NCI-H526 (cell line): ENCODE measurements around the gene SPAG9.
A peak's percentile ranks its signal among the peaks of the same experiment; 100 is the strongest.

Experiments used
- DNase-seq, 2 experiments: peaks; one replicate each; lab custom pipeline; 2025; lab: John Stamatoyannopoulos, UW

Gene SPAG9

DNA sequence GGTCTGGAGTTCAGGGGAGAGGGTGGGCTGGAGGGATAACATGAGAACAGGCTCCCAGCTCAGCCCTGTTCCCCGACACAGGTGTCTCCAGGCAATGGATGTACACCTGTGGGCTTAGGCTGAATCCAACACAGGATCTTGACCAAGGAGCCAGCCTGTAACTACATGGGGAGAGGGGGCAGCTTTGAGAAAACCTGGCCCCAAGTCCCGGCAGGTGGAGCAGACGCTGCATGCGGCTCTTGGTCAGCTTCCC, 181.2 kb downstream of the SPAG9 start:
- DNase-seq: no peak

DNA sequence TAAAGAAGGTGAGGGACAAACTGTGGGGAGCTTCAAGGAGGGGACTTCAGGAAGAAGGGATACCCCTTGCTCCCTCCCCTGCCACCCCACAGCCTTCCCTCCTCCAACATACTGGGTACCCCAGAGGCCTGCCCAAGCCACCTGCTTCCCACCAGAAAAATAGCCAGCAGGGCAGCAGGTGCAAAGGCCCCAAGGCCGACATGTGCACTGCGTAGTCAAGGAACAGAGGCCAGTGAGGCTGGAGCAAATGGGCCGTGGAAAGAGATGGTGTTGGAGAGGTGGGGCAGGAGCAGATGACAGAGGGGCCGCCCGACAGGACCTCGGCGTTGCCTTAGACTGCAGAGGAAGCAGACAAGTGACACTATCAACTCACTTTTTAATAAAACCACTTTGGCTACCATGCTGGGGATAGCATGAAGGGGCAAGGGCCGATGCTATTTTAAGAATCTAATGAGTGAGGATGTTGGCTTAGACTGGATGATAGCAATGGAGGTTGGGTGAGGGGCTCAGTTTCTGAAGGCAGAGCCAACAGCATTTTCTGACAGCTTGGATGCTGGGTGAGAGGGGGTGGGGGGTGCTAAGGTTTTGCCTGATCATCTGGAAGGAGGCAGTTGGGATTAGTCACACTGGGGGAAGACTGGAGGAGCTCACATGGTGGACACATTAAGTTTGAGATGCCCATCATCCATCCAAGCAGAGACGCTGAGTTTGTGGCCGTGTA, 181.7 kb downstream of the SPAG9 start:
- DNase-seq: no peak

DNA sequence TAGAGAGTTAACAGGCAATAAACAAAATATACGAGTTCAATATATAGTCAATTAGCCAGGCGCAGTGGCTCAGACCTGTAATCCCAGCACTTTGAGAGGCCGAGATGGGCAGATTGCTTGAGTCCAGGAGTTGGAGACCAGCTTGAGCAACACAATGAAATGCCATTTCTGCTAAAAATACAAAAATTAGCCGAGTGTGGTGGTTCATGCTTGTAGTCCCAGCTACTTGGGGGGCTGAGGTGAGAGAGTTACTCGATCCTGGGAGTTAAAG, 184.7 kb downstream of the SPAG9 start:
- DNase-seq: no peak

DNA sequence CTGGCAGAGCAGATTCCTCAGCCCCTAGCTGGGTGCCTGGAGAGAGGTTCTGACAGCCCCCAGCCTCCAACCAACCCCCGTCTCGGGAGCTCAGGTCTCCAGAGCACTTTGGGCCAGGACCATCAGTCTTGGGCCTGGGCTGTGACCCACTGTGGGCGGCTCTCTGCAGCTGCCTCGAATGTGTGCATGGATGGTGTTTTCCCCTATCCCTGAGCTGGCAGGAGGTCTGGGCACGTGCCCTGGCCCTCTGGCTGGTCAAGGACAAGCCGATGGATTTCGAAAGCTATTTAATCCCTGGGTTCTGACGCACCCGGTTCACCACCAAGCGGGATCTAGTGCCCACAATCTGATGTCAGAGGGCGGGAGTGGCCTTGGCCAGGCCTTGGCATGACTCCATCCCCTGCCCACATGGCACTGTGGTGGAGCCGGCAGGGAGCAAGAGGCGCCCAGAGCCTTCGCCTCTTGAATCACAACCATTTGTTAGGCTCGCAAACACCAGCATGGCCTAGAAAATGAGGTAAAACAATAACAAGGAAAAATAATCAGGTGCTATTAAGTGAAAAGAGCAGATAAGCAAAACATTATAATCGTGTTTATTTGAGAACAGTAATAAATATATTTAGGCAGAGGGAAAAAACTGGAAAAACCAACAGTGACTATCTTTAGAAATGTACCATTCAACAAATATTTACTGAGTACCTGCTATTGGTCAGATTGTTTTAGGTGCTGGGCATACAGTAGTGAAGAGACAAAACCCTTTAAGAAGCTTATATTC, 185.3 kb downstream of the SPAG9 start:
- DNase-seq: no peak

DNA sequence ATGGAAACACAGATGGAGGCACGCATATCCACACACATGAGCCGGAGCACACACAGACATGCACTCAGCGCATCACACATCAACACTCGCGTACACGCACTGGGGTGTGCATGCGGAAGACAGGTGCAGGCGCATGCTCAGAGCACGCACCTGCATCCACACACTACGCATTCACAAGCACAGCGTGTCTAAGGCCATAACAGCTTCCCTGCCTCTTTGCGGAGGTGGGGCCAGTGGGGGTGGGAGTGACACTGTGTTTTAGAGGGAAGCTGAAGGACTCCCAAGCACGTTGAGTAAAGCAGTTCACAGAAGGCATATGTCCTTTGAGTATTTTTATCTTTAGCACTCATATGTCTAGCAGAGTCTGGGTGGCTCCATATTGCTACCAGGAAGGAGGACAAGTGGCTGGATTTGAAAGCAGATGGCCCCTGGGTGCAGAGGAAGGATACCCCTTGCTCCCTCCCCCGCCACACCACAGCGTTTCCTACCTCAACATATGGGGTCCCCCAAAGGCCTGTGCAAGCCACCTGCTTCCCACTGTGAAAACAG, 185.9 kb downstream of the SPAG9 start:
- no peak for DNase-seq

DNA sequence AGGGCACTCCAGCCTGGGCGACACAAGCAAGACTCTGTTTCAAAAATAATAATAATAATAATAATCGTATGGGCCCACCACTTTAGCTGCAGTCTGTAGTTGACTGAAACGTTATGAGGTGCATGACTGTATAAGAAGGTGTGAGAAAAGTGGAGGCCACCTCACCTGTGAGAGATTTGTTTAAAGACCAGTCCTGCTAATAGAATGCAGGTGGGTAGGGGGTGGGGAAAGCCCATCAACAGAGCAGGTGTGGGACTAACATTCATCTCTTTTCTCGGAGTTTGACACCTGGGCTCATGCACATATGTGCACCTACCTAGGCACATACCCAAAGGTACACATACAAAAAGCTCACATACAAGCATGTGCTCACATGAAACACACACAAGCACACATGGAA, 186.5 kb downstream of the SPAG9 start:
- no peak for DNase-seq

DNA sequence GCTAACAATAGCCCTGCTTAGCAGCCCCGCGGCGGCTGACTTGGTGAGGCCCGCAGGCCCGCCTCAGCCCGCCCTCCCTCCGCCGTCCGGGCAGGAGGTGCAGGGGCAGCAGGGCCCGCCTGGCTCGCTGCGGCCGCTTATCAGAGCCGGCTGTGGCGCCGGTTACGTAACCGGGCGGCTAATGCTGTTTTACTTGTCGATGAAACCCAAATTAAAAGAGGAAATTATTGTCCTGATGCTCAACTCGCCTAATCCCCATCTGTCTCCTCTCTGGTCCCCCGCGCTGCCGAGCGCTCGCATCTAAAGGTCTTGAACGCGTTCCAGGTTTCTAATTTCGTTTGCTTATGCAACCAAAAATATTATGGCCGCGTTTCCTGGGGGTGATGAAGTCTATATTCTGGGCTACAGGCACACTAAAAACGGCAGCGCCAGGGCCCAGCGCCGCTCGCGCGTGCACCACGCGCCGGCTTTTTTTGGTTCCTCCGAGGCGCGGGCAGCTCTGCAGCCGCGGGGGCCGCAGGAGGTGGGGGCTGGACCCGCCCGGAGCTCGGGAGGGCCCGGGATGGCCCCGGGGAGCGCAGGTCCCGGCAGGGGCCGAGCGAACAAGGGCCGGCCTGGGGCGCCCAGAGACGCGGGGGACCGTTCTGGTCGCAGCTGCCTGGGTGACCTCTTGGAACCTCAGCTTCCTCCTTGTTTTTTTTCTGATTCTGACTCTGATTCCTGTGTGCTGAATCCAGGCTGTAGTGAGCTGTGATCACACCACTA, 189.3 kb downstream of the SPAG9 start:
- DNase-seq: peak; percentile 69 to 96

DNA sequence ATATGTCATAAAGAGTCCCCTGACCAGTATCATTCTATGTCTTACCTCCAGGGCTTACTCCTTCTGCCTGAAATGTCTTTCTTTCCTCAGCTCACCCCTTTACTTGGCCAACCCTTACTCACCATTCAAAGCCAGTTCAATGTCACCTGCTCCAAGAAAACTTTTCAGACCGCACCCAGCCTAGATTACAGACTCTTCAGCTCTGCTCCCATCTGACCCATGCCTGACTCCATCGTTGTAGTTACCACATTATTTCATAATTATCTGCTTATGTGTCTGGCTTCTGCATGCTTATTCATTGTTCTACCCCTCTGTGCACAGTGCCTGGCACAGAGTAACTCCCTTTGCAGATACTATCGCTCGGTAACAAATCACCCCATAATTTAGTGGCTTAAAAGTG, 192.0 kb downstream of the SPAG9 start:
- no peak for DNase-seq

DNA sequence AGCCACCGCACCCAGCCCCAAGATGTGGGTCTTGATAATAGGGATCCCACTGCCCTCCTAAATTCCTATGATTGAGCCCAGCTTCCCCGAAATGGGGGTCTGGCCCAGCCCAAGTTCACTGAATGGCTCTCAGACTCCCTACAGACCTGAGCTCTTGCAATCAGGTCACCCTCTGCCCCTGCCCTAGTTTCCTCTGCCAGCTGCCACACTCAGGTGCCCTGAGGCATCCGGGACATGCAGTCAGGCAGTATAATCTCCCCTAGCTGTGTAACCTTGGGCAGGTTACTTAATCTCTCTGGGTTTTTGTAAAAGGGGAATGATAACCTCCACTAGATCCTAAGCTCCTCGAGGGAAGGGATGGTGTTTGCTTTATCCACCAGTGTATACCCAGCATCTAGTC, 193.4 kb downstream of the SPAG9 start:
- no peak for DNase-seq

DNA sequence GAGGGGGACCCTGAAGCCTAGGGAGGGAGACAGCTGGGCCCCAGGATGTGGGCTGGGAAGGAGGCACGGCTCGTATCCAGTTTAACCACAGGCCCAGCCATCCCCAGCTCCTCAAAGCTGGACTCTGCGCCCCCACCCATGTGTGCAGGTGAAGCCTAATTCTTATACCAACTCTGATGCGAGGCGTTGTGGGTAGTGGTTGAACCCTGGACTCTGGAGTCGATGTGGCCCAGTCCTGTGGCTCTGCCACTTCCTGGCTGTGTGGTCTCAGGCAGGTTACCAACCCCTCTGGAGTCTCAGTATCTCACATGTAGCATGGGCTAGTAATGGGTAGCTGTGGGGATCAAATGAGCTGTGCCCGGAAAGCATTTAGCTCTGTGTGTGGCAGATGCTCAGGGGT, 194.1 kb downstream of the SPAG9 start:
- no peak for DNase-seq

DNA sequence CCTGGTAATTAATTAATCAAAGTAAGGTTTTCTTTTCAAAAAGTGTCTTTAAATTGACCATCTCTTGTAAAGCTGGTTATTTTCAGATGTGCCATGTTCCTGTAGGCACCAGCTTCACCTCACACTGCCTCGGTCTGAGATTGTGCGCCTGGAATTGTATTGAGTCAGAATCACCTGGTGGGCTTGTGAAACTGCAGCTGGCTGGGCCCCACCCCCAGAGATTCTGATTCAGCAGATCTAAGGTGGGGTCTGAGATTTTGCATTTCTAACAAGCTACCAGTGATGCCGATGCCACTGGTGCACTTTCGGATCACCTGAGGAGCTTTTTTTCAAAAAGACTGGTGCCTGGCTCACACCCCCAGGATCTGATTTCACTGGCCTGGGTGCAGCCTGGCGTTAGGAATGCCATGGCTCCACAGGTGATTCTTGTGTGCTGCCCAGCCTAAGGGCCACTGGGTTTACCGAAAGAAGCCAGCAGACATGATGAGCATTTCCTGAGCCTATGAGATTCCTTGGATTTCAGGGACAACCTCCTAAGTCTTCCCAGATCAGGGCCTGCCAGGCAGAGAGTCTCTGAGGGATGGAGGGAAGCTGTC, 195.3 kb downstream of the SPAG9 start:
- no peak for DNase-seq

DNA sequence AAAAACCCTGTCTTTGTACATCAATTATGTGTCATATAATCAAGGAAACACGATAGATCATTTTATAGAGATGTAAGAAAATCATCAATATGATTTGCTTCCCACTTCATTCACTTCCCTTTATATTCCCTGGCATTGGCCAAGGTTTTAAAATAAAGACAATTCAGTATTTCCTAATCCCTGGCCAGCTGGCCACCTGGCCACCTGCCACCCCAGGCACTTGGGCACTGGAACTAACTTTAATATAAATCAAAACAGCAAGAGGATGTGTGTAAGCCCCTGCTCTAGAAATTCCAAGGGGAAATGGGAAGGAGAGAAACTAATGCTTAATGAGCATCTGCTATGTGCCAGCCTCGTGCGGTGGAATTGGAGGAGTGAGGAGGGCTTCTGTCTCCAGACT, 195.9 kb downstream of the SPAG9 start:
- DNase-seq: no peak

DNA sequence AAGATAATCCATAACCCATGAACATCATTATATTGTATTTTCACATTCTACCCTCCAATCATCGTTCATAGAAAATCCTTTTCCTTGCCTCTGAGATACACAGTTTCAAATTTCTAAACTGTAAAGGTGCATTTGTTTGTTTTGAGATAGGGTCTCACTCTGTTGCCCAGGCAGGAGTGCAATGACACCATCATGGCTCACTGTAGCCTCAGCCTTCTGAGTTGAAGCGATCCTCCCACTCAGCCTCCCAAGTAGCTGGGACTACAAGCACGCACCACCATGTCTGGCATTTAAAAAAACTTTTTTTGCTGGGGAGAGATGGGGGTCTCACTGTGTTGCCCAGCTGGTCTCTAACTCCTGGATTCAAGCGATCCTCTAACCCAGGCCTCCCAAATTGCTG, 196.4 kb downstream of the SPAG9 start:
- no peak for DNase-seq

DNA sequence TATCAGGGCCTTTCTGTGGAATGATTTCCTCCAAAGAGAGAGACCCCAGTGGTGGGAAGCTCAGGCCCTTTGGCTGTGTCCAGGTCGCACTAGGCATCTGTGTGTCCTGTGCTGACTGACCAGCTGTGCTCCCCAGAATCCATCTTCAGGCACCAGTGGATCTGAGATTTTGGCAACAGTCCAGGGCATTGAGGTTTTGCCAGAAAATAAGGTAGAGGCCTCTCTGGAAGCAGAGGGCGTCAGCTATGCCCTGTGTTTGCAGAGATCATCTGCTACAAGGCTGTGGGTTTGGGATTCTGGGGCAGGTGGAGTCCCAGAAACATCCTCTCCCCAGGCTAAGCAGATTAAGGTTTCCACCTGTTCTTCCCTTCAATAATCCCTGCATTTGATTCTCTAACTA, 197.1 kb downstream of the SPAG9 start:
- peak in 1 of 2 experiments; percentile 49 for DNase-seq

DNA sequence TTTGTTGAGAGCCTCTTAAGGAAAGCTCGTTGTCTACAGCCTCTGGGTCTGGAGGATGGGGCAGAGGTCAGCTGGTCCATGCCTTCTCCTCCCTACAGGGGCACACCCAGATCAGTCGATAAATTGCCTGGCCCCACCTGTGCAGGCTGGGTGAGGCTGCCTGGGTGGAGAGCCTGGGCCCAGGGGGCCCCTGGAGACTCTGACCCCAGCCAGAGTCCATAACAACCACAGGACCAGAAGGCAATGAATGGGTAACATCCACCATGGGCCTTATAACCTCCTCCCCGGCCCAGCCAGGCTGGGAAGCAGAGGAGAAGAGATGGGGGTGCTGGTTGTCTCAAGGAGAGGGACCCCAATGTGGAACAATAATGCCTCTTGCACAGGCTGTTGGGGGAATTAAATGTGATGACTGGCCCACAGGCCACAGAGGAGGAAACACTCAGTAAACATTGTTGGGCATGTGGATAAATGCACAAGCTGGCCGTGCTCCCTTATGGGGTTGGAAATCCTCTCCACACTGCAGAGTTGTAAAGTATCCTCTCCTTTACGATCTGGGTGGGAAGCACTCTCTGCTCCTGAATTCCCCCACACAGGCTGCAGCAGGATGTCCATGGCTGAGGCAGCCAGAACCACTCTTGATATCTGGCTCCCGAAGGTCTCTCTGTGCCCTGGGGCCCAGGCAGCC, 197.8 kb downstream of the SPAG9 start:
- no peak for DNase-seq

DNA sequence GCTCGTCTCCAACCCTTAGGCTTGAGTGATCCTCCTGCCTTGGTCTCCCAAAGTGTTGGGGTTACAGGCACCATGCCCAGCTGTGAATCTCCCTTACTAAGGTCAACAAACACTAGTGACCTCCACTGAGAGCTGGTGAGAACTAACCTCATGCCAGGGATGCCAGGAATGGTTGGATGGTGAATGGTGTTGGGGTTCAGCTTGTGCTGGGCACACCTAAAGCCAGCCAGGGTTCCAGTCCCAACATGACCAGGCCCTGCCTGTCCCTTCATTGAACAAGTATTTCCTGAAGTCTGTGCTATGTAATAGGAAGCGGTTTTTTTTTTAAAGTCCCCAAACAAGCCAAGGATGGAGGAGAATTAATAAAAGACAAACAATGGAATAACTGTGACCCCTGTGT, 198.6 kb downstream of the SPAG9 start:
- DNase-seq: no peak

DNA sequence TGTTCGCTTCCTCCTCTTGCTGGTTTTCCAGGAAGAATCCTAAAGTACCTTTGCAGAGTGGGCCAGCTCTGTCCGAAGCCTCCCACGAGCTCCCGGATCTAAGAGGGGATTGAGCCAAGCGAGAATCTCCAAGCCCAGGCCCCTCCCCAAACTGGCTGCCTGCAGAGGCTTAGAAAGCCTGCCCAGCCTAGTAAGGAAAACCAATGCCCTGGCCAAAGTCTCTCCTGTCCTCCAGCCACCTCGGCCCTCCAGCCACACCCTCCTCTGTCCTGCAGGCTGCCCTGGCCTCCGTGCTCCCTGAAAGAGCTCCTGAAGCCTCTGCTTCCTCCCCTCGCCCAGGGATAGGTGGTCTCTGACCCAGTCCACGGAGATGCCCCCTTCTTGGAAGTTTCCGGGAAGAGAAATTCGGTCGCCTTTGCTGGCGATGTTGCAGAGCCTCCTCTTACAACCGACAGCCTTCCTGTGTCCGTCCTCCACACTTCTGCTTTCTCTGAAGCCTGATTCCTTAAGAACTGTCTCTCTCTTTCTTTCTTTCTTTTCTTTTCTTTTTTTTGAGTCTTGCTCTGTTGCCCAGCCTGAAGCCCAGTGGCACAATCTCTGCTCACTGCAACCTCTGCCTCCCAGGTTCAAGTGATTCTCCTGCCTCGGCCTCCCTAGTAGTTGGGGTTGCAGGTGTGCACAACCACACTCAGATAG, 199.6 kb downstream of the SPAG9 start:
- no peak for DNase-seq

DNA sequence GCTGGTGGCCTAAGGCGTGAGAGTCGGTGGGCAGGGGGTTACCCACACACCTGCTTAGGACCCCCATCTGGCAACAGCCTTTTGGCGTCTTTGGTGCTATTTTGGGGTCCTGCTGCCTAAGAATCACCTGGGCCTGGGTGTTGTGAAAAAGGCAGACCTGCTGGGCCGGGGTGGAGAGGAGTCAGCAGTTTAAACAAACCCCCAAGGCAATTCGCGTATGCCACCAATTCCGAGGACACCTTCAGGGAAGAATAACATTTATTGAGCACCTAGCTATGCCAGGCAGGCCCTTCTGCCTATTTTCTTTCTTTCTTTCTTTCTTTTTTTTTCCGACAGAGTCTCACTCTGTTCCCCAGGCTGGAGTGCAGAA, 200.6 kb downstream of the SPAG9 start:
- DNase-seq: no peak

DNA sequence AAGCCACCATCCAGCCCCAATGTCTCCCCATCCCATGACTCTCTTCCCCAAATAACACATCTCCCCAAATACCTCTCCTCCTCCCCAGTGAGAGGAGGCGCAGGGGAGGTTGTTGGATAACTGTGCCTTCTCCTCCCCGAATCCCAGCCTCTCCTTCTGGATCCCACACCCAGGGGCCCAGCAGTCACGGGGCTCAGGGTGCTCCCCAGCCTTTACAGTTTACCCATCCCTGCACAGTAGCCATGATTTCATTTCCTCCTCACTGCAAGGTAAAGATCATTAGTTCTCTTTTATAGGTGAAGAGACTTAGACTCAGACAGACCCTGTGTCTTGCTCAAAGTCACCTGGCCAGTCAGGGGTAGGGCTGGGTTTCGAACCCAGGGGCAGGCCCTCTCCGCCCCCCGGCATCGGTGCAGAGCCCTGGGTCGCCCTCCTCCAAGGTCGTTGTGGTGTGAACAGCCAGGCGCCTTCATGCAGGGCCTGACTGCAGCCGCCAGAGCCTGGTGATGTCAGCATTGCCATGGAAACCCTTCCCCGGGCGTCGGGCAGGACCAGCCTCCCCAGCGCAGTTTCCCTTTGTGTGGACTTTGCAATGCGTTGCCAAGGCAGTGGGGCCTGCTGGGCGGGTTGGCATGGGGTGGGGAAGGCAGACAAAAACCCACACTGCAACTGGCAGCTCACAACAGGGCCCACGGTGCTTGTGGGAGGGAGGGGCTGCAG, 201.2 kb downstream of the SPAG9 start:
- DNase-seq: peak; percentile 98 to 99

DNA sequence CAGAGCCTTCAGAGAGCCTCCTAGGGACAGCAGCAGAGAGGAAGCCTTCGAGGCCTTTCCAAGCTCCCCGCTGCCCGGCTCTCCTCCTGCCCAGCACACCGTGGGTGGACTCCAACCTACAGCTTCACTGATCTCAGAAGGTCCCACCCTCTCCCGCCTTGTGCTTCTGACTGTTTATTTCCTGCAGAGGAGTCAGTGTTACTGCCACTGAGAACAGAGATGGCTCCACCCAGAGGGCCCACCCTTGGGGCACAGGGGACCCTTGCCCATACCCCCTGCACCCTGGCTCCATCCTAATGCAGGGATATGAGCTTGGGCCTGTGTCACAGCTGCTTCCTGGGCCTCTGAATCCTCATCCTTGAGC, 201.8 kb downstream of the SPAG9 start:
- peak; percentile 38 to 51 for DNase-seq
